HG03354 (cell line): ENCODE measurements around the gene ITGB5.

Source experiments
- ATAC-seq: cut with Tn5 transposase; IDR thresholded peaks from one replicate; pipeline ENCODE4 v1.9.1; 2021; ENCODE audit warnings: mild to moderate bottlenecking; ENCODE audit not compliant: unreplicated experiment, poor library complexity, severe bottlenecking

ITGB5 gene

DNA sequence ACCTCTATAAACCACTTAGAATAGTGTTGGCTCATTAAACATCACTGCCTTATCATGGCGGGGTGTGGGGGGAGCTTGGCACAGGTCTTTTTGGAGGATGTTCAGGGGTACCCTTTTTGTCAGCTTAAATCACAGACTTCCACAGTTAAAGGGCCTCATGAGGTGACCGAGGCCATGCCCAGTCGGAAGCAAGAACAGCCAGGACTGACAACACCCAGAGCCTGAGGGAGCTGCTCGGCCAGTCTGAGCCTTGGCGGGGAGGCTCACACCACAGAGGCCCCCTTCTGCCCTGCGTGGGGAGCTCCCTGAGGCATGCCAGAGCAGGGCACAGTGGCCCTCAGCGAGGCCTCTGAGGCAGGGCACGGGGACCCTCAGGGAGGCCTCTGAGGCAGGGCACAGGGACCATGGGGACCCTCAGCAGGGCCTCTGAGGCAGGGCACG, 107.4 kb downstream of the ITGB5 start:
- no peak for ATAC-seq

DNA sequence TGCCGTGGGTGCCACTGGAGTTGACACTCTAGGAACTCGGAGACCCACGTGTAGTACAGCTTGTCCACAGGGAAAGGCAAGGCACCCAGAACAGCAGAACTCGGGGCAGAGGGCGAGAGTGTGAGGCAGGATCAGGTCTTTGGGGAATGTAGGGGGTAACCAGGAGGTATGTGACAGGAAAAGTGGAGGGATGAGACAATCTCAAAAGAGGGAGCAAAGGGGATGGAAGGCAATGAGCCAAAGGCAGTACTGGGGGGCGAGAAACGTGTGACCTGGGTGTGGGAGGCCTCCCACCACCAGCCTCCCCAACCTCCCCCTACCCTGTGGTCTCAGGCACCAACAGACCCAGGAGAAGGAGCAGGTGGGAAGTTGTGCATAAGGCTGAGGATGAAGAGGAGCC, 108.0 kb downstream of the ITGB5 start:
- no peak for ATAC-seq

DNA sequence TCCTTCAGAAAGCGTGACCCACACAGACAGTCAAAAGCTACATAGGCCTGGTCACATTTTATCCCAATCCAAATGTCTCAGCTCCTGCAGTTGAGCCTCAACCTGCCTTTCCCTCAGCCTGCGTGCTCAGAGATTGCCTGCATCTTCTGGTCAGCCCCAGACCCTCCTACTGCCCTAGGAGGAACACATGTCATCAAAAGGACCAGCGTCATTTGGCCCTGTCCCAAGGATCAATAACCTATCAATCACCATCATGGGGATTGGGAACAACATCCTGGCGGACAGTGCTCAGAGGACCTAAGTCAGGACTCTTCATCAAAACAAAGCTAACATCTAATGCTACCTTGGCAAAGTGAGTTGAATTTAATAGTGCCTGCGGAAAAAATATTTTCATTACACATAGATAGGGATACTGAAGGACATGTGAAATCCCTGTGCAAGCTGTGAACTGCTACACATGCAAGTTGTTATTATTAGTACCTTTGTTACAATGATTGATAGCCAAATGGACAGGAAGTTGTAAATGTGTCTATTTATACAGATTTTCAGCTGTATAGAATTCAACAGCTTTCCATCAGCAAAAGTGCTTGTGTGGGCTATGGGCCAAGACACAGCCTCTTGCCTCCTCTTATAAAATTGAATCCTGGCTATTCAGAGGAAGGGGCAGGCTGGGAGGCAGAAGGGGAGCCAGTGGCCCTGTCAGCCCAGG, 109.2 kb downstream of the ITGB5 start:
- no peak for ATAC-seq

DNA sequence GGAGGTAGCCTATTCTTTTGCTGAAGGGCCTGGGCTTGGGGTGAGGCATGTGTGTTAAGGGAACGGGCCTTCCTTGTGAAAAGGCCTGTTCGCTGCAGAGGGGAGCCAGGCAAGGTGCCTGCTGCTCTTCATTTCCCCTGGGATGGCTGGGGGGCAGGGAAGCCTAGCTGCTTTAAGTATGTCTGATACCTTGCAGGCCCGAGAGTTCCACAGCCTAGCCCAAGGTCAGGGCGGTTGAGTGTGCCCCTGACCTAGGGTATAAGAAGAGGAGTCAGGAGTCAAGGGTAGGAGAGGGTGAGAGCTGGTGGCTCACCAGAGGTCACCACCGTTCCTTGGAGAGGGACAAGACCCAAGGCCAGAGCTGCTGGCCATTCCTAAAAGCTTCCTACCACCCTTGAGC, 110.3 kb downstream of the ITGB5 start:
- no peak for ATAC-seq

DNA sequence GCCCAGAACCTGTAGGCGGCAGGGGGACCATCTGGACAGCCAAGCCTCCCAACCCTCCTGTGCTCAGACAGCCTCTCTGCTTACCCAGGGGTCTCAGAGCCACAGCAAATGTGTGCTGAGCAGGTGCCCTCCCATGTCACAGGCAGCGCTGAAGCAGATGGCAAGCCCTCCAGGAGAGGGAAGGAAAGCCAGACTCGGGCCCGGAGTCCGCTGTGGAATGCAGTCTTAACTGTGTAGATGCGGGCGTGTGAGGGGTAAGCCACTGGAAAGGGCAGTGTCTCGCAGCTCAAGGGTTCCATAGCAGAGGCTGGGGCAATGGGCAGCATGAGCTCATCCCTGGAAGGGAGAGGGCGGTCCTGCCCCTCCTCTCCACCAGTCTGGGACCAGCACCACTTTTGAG, 111.3 kb downstream of the ITGB5 start:
- no peak for ATAC-seq

DNA sequence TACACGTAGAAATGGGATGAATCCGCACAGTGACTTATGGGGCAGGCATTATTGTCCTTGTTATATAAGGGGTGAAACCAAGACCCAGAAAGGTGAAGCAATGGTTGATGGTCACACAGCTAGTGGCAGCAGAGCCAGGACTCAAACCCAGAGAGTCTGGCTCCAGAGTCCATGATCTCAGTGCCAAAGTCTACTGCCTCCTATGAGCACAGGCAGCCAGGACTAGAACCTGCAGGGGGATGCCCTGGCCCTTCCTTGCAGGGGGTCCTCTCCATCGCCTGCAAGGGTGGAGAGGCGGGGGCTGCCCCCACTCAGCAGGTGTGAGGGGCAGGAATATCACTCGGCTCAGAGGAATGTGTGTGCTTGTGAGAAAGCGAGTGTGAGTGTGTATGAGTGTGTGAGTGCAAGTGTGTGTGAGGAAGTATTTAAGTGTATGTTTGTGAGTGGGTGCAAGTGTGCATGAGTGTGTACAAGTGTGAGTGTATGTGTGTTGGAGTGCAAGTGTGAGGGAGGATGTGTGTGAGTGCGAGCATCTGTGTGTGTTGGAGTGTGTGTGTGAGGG, 112.2 kb downstream of the ITGB5 start:
- no peak for ATAC-seq

DNA sequence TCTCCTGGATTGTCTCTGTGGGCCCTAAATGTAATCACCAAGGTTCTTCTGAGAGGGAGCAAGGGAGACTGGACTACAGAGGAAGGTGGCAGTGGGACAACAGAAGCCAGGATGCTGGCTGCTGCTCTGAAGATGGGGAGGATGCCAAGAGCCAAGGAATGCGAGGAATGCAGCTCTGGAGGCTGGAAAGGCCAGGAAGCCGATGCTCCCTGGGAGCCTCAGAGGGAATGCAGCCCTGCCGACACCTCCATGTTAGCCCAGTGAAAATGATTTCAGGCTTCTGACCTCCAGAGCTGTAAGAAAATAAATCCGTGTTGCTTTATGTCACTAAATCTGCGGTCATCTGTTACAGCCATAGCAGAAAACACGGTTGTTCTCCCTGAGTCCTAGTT, 112.8 kb downstream of the ITGB5 start:
- ATAC-seq: no peak

DNA sequence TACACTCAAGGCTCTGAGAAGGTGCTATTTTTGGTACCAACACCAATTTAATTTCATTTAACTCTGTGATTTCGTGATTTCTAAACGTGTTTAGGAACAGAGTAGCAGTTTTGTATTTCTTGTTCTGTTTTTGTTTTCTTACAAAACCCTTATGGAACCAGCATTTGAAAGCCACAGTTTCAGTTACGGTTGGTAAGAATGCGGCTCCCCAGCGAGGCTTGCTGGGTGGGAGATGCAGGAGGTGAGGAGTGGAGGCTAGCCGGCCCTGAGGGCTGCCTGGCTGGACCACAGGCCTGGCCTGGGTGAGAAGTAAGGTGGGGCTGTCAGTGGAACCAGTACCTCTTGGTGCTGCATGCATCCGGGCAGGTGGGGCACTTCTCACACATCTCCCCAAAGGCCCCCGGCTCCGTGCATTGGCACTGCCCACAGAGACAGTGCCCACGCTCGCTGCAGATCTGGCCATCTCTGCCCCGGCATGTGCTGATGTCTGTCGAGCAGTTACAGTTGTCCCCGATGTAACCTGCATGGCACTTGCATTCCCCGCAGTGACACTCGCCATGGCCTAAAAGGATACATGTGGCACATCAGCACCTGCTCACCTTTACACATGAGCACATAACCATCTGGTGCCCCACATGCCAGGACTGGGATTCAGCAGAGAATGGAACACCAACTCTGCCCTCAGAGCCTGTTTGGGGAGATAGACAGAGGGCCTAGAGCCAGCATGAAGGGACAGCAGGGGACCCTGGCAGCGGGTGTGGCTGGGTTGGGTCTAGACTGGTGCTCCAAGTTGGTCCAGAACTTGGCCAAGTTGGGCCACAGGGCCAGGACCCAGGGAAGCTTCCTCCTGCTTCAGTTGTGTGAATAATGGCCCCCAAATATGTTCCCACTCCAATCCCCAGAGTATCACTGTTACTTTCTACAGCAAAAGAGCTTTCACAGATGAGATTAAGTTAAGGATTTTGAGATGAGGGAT, 113.5 kb downstream of the ITGB5 start:
- no peak for ATAC-seq

DNA sequence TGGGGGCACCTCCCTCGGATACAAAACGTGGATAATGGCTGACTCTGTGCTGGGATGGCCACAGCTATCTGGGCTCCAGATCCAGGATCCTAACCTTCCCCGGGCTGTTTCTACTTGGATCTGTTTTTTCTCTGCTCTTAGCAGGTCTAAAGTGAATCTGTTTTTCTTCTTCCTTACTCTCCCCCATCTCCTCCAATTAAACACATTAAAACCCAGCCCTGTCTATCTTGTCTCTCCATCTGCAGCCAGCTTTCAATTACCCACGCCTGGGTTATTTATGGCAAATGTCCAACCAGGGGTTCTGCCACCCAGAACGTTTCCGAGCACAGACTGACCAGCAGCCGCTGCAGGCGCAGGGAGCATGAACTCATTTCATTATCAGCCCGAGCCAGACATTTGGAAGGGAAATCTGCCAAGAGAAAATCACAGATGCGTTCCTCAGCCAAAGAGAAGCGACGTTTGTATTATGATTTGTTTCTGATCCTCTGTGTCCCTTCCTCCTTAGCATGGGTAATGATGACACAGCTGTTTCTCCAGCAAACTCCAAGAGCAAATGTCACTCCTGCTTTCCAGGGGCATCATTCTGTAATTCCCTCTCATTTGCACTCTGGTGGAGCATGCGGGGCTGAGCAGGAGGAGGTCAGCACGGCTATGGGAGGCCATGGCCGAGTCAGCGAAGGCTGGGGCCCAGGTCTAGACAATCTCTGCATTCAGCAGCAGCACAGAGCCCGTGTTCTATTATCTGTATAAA, 114.9 kb downstream of the ITGB5 start:
- no peak for ATAC-seq

DNA sequence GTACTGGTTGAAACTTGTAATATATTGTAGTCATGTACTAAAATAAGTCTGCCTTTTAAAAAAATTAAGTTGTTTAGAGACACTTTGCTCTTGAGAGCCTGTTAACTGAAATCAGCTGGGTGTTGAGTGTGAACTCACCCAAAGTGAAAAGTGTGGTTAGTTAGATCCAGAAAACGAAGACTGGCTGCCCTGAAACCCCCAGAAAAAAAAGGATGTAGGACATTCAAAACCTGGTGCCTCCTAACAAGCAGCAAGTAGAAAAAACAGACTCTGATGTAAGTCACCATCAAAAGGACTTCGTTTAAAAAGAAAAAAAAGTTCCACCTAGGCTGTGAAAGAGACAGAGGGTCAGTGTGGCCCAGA, 116.1 kb downstream of the ITGB5 start:
- no peak for ATAC-seq

DNA sequence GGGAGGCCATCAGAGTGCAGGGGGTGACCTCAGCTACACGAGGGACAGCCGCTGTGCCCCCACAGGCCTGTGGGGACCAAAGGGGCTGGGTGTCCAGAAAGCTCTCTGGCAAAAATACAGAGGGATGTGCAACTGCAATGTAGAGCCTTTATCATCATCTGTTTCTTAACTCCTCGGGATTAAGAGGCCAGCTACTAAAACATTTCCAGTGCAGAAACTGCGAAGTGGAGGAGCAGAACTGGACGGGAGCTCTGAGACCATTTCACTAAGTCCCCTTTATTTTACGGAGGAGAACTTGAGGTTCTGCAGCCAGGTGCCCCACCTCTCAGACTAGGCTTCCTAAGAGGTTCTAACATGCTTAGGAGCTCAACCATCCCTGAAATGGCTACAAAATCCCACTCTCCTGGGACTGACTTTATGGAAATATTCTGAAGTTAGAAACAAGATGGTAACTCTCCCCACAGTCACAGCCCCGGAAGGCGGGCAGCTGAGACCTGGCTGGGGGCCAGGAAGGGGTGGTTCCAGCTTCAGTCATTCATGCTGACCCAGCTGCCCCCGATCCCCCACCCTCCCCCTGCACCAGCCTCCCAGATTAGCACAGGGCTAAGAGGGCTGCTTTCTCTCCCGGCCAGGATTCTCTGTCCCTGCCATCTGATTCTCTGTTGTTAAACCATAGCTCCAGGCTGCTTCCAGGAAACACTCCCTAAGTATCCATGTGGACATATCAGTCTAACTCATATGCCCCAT, 116.7 kb downstream of the ITGB5 start:
- no peak for ATAC-seq

DNA sequence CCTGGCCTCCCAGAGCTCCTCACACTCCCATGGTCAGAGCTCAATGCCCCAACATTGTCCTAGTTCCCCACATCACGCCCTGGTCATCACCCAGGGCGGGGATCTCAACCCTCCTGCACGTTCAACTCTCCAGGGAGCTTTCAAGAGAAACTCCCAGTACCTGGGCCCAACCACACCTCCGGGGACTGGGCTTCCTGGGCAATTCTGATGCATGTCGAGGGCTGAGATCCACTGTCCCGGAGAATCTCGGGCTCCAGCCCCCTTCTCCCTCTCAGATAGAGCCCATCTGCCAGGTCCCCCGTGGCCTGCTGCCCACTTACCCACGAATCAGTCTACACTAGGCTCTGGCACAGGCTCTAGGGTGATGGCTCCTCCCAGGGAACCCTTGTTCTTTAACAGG, 117.7 kb downstream of the ITGB5 start:
- ATAC-seq: no peak

DNA sequence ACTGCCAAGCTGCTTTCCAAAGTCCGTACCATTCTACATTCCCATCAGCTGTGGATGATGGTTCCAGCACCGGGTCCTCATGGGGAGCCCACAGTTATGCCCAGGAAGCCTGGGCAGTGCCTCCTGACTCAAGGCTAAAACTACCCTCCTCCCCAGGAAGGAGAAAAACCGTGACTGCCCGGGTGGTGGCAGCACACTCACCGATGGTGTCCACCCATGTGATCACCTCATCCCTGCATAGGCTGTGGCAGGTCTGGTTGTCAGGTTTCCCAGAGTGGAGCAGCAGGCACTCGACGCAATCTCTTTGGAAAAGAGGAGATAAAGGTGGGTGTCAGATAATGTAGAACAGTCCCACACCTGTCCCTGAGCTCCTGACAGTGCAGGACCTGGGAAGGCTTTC, 118.4 kb downstream of the ITGB5 start:
- peak; percentile 62 for ATAC-seq

DNA sequence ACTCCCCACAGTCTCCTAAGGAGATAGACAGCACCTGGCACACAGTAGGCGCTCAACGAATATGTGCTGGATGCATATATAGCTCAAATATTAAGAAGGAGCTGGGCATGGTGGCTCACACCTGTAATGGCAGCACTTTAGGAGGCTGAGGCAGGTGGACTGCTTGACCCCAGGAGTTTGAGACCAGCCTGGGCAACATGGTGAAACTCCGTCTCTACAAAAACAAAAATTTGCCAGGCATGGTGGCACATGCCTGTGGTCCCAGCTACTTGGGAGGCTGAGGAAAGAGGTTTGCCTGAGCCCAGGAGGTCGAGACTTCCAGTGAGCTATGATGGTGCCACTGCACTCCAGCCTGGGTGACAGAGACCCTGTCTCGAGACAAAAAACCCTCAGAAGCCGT, 119.5 kb downstream of the ITGB5 start:
- ATAC-seq: no peak

DNA sequence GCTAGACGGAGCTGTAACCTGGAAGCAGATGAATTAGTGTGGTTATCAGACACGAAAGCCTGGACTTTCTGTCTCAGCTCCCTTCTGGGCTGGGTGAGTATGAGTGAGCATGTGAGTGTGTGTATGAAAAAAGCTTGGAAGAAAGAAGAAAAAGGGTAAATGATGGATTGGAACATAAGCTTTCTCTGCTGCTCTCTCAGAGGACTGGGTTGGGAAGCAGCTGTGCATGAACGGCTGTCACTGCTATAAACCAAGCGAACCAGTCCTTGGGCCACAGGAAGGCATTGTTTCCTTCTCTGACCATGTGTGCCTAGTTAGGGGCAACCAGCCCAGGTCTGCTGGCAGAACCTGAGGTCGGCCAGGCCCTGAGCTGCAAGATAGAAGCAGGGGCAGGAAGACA, 119.9 kb downstream of the ITGB5 start:
- no peak for ATAC-seq

DNA sequence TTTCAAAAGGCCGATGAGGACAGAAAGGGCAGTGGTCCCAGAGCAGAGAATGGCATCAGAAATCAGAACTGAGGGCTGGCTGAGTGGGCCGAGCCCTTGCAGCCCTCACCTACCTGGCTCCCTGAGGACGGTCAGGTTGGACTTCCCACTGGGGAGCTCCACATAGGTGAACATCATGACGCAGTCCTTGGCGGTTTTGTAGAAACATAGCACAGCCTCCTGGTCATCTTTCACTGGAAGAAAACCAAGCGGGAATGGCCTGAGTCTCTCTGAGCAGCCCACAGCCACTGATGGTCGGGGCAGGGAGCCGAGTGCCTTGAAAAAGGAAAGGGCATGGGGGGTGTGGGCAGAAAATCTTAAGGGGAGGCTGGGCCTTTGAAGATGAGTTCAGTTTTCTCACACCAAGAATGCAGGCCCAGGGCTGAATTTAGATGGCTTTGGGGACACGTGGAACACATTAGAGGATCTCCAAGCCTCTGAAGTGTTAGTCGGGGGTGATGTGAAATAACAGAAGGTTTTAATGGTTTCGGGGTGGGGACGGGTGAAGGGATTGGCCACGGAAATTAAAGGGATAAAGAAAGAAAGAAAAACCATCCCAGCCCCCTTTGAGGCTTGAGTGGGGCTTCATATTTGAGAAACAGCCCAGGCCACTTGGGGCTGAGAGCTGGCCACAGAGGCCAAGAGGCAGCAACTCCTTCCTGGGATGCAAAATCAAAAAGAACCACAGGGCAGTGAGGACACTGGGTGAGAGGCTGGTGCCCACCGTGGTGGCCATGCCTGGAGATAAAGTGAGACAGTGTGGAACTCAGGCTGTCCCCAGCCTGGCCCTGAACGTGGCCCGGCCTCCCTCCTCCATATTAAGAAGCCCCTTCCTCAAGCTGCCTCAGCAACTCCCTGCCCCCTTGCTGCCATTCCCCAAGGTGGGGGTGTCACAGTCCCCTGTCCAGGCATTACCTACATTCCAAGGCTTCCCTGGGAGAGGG, 120.8 kb downstream of the ITGB5 start:
- ATAC-seq: no peak

DNA sequence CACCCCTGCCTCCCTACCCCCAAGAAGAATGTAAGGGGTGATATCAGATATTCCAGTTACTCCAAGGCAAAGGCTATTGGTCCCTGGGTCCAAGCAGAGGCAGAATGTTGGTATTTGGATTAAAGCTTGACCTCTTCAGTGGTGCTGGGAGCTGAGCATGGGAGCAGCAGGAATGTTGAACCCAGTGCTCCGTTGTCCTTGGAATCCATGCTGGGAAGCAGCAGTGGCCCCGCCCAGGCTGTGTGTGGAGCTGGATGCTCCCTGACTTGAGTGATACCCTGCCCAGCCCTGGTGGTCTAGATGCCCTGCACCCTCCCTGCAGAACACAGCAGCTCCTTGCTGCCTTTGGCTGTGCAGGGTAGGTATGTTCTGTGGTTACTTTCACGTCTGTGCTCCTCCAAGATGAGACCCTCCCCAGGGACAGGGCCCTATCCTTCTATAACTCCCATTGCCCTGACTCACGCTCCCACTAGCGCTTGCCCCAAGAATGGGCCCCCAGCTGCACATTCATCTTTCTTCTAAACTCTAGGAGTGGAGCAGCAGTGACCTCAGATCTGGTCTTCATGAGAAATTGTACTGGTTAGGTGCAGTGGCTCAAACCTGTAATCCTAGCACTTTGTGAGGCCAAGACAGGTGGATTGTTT, 121.8 kb downstream of the ITGB5 start:
- ATAC-seq: no peak

DNA sequence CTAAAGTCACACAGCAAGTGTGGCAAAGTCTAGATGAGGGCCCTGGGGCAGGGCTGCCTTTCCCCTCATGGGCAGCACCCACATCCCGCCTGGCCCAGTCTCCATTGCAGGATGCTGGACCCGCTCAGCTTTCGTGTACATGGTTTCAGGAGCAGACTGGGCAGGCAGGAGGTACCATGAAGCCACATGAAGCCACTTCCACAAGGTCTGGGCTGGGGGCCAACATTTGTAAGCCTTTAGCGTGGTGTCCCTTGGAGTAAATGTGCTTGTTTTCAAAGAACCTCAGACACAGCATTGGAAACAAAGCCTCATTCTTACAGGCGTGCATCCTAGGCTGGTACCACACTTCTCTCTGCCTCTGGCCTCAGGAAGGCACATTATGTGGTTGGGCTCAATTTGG, 122.4 kb downstream of the ITGB5 start:
- ATAC-seq: no peak
